HFFc6 (cell line): ENCODE data around the gene PGF. TPM values are rescaled to one million over a fixed set of nuclear protein-coding genes. Genes with fewer than 3 reads are reported as not detected.

Experiments used
- DNase-seq: peaks from one replicate; pipeline ENCODE4 v3.0.0-alpha.2; 2018
- H3K27ac Mint-ChIP-seq: 2 replicates; pipeline ENCODE4 v1.8.0; 2020; ENCODE audit warnings: mild to moderate bottlenecking, mixed read lengths
- H3K27me3 Mint-ChIP-seq: 2 replicates; pipeline ENCODE4 v1.8.0; 2021; ENCODE audit warnings: mild to moderate bottlenecking, moderate library complexity, mixed read lengths; ENCODE audit not compliant: insufficient read depth
- H3K36me3 Mint-ChIP-seq: 2 replicates; pipeline ENCODE4 v1.8.0; 2021; ENCODE audit warnings: low read depth, mixed read lengths
- H3K4me1 Mint-ChIP-seq: 2 replicates; pipeline ENCODE4 v1.8.0; 2020; ENCODE audit warnings: low read depth, mixed read lengths
- H3K4me3 Mint-ChIP-seq: 2 replicates; pipeline ENCODE4 v1.8.0; 2020; ENCODE audit warnings: mild to moderate bottlenecking, moderate library complexity, mixed read lengths
- H3K9me3 Mint-ChIP-seq: 2 replicates; pipeline ENCODE4 v1.8.0; 2020; ENCODE audit warnings: mild to moderate bottlenecking, mixed read lengths
- total RNA-seq, 6 experiments: library from RNA; stranded (reverse); fragmentation: NEBNext Ultra II Directional; extraction: Animal tissue kit (Norgen Biotek cat#: 25700); gene quantifications; 2 replicates in 1 of 6; 3 replicates in 5 of 6; pipeline ENCODE4 v1.2.3, GENCODE V29; 2021
- TF ChIP-seq, protein P1 (sequence below): fragments of 200-600 bp; sonication (generic); IDR thresholded peaks from 2 replicates; pipeline ENCODE4 v1.5.0; 2021; ENCODE audit warnings: antibody characterized with exemption, mild to moderate bottlenecking

PGF gene
- total RNA-seq, 6 experiments from 2014 or later, result 0.87 to 2.9 (median 2.7) TPM

DNA sequence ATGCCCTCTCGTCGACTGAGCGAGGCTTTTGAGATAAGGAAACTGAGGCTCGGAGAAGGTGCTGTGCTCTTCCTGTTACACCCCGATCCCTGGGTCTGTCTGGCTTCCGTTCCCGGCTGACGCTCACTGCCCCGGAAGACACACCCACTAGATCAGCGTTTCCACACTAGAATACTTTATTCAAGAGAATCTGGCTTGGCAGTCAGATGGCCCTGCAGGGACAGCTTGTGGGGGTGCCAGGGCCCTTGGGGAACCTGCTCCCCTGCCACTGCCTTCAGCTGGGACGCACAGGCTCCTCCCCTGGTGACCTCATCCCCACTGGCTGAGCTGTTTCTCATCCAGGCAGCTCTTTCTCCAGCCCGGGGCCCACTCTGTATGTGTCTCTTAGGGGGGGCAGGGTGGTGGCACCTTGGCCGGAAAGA lies 13.7 kb downstream of the PGF start:
- H3K4me3 Mint-ChIP-seq, result no peak overlapping the region
- H3K36me3 Mint-ChIP-seq, result no peaks in the 10 kb centered on the region
- H3K4me1 Mint-ChIP-seq, result peaks cover 43% of the 10 kb centered on the region
- no peaks in the 10 kb centered on the region; the same call in 1 of the 2 replicates for H3K27me3 Mint-ChIP-seq
- H3K9me3 Mint-ChIP-seq, result no peaks in the 10 kb centered on the region
- TF ChIP-seq, protein P1, sequence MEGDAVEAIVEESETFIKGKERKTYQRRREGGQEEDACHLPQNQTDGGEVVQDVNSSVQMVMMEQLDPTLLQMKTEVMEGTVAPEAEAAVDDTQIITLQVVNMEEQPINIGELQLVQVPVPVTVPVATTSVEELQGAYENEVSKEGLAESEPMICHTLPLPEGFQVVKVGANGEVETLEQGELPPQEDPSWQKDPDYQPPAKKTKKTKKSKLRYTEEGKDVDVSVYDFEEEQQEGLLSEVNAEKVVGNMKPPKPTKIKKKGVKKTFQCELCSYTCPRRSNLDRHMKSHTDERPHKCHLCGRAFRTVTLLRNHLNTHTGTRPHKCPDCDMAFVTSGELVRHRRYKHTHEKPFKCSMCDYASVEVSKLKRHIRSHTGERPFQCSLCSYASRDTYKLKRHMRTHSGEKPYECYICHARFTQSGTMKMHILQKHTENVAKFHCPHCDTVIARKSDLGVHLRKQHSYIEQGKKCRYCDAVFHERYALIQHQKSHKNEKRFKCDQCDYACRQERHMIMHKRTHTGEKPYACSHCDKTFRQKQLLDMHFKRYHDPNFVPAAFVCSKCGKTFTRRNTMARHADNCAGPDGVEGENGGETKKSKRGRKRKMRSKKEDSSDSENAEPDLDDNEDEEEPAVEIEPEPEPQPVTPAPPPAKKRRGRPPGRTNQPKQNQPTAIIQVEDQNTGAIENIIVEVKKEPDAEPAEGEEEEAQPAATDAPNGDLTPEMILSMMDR, result no peak
- H3K27ac Mint-ChIP-seq, result peak overlapping the region; percentile 67
- peak; percentile 43 for DNase-seq

DNA sequence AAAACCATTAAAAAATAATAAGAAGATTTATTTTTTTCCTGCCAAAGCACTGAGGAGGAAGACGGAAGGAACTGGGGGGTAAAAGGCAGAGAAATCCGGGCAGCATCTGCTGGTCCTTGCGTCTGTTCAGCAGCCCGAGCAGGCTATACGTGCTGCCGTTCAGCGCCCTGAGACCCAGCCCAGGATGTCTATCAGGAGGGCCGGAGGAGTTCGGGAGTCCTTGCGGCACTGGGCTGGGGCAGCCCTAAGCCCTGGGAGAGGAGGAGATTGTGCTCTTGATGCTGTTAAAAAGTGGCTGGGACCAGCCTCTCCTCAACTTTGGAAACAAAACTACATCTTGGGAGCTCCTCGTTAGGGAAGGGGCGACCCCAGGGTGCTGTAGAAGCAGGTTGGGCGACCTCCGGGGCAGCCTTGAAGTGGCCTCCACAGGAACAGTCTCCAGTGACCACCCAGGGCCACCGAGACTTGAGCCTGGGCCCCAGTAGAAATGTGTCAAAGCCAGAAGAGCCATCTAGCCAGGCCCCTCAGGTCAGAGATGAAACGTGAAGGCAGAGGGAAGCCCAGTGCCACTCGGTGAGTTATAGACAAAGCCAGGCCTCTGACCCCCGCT lies 14.3 kb downstream of the PGF start:
- H3K27me3 Mint-ChIP-seq, result no peaks in the 10 kb centered on the region
- no peak for DNase-seq
- TF ChIP-seq, protein P1, result no peak
- no peak overlapping the region for H3K4me3 Mint-ChIP-seq
- no peaks in the 10 kb centered on the region for H3K9me3 Mint-ChIP-seq
- H3K27ac Mint-ChIP-seq, result no peak overlapping the region
- peaks cover 37% of the 10 kb centered on the region for H3K4me1 Mint-ChIP-seq
- no peaks in the 10 kb centered on the region for H3K36me3 Mint-ChIP-seq

DNA sequence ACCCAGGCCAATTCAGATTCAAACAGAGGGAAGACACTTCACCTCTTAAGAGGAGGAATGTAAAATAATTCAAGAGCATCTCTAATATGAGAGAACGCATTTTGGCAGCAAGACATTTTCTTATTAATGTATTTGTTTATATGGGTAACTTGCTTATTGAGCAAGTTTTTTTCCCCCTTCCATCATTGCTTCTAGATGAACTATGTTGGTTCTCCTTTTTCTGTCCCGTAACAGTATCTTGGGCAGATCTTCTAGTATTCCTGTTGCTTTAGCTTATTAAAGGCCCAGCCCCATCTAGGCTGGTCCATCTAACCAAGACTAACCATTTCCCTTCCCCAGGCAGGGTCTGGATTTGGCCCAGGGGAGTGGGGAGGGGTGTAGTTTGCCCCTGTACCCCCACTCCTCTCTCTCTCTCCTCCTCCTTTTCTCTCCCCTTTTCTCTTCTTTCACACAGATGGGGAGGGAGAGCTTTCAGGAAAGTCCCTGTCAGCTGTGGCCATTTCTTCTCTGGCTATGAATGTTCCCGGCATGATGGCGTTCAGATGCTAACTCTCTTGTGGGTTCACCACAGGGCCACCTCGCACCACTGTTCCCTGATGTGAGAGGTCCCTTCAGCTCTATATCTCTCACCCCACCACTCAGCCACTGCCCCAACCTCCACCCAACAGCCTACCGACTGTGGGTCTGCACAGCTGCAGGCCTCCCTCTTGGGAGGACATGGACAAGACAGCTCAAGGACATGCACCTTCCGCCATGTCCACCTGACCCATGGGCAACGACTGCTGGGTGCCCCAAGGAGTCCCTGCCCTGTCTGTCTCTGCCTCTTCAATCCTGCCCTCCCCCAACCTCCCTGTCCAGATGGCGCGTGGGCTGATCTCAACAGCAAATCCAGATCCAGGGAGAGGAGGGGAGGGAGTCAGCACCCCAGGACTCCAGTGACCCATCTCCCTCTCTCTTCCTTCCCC lies 16.6 kb downstream of the PGF start:
- H3K9me3 Mint-ChIP-seq, result no peaks in the 10 kb centered on the region
- no peaks in the 10 kb centered on the region; the same call in 1 of the 2 replicates for H3K27me3 Mint-ChIP-seq
- TF ChIP-seq, protein P1, result no peak
- H3K36me3 Mint-ChIP-seq, result no peaks in the 10 kb centered on the region
- peaks cover 36% of the 10 kb centered on the region for H3K4me1 Mint-ChIP-seq
- no peak for DNase-seq
- no peak overlapping the region for H3K4me3 Mint-ChIP-seq
- H3K27ac Mint-ChIP-seq, result no peak overlapping the region; the same call in 1 of the 2 replicates

DNA sequence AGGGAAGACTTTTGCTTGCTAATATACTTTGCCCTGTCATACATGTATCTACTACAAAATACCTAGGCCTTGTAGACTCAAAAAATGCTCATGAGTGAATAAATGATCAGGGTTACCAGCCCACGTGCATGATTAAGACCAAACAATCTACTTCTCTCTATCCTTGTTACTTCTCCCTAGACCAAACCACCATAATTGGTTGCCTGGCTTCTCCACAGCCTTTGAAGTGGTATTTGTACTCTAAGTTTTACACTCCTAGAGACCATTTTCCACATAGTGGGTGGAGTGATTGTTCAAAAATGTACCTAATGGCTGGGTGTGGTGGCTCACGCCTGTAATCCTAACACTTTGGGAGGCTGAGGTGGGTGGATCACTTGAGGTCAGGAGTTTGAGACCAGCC lies 18.2 kb downstream of the PGF start:
- peaks cover 6% of the 10 kb centered on the region for H3K27me3 Mint-ChIP-seq
- TF ChIP-seq, protein P1, result no peak
- no peaks in the 10 kb centered on the region for H3K36me3 Mint-ChIP-seq
- no peak overlapping the region for H3K27ac Mint-ChIP-seq
- no peaks in the 10 kb centered on the region for H3K9me3 Mint-ChIP-seq
- no peak for DNase-seq
- peaks cover 40% of the 10 kb centered on the region for H3K4me1 Mint-ChIP-seq
- H3K4me3 Mint-ChIP-seq, result no peak overlapping the region

DNA sequence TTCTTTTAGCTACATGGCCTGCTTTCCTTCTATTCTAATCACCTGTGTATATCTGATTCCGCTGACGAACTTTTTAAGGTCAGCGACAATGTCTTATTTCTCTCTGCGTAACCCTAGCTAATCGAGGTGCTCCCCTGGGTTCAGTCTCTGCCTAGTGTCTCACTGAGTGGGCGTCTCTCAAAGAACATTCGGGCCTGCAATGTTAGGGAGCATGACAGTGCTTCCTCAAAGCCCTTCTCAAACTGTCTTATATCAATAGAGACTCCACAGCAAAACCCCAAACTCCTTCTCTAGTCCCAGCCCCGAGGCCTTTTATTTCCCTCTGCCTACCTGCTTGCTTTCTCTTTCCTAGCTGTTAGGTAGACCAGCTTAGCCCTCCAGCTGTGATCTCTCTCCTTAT lies 18.7 kb downstream of the PGF start:
- Mint-ChIP-seq H3K4me3 (no peak overlapping the region), H3K9me3 (no peaks in the 10 kb centered on the region), H3K27ac (no peak overlapping the region), H3K36me3 (no peaks in the 10 kb centered on the region), H3K4me1 (peaks cover 36% of the 10 kb centered on the region), H3K27me3 (peaks cover 6% of the 10 kb centered on the region)
- DNase-seq, result no peak
- TF ChIP-seq, protein P1, result no peak
